ENCODE measurements around the gene IL1A. TPM values are rescaled to one million over a fixed set of nuclear protein-coding genes. Genes with fewer than 3 reads are reported as not detected.

Gene IL1A
- total RNA-seq, 2 experiments from 2014 or later = 0.17 to 0.21 TPM

- H3K36me3 Mint-ChIP-seq (ENCODE audit: low read depth) = peaks cover 7% of the 10 kb centered on the region
- H3K4me1 Mint-ChIP-seq = peaks cover 28% of the 10 kb centered on the region
- H3K27me3 Mint-ChIP-seq = no peaks in the 10 kb centered on the region
- ChIA-PET POLR2A (no interaction called here), CTCF (interaction anchor here (0.8 kb wide), 1 partner anchor 10 kb away, joined by 3 read pairs; no protein-coding TSS in a partner anchor)
- no peak for DNase-seq
- no peak overlapping the region for H3K4me3 Mint-ChIP-seq
- peak overlapping the region; percentile 33 for H3K27ac Mint-ChIP-seq
- H3K9me3 Mint-ChIP-seq = peaks cover 8% of the 10 kb centered on the region
These were observed 10.5 kb upstream of the IL1A start for GRCh38 chr2:112794841-112795240.

- Mint-ChIP-seq H3K36me3 (ENCODE audit: low read depth) (peaks cover 7% of the 10 kb centered on the region), H3K9me3 (peaks cover 5% of the 10 kb centered on the region), H3K4me3 (no peak overlapping the region), H3K4me1 (peaks cover 24% of the 10 kb centered on the region), H3K27ac (no peak overlapping the region), H3K27me3 (peaks cover 1% of the 10 kb centered on the region)
- POLR2A ChIA-PET = no interaction called here
- DNase-seq = peak; percentile 27
- CTCF ChIA-PET = interaction anchor here (1.1 kb wide), 1 partner anchor 9 kb away, joined by 4 read pairs; no protein-coding TSS in a partner anchor
These were observed 9.9 kb upstream of the IL1A start for GRCh38 chr2:112794131-112794733.

GRCh38 chr2:112793449-112793978, 9.2 kb upstream of the IL1A start:
- DNase-seq = no peak
- no peak overlapping the region for H3K4me3 Mint-ChIP-seq
- ChIA-PET POLR2A (no interaction called here), CTCF (interaction anchor here (1.1 kb wide), 1 partner anchor 10 kb away, joined by 4 read pairs; no protein-coding TSS in a partner anchor)
- H3K36me3 Mint-ChIP-seq (ENCODE audit: low read depth) = peaks cover 7% of the 10 kb centered on the region
- H3K9me3 Mint-ChIP-seq = peaks cover 5% of the 10 kb centered on the region
- peaks cover 4% of the 10 kb centered on the region for H3K27me3 Mint-ChIP-seq
- peak overlapping the region; percentile 48 for H3K27ac Mint-ChIP-seq
- peaks cover 19% of the 10 kb centered on the region for H3K4me1 Mint-ChIP-seq

GRCh38 chr2:112792419-112792818, 8.1 kb upstream of the IL1A start:
- peaks cover 7% of the 10 kb centered on the region for H3K36me3 Mint-ChIP-seq (ENCODE audit: low read depth)
- peaks cover 5% of the 10 kb centered on the region for H3K9me3 Mint-ChIP-seq
- H3K27me3 Mint-ChIP-seq = peaks cover 4% of the 10 kb centered on the region
- DNase-seq = no peak
- POLR2A ChIA-PET = no interaction called here
- H3K4me3 Mint-ChIP-seq = no peak overlapping the region
- CTCF ChIA-PET = no interaction called here
- no peak overlapping the region for H3K27ac Mint-ChIP-seq
- H3K4me1 Mint-ChIP-seq = peaks cover 19% of the 10 kb centered on the region

- DNase-seq = no peak
- Mint-ChIP-seq H3K4me1 (peaks cover 22% of the 10 kb centered on the region), H3K9me3 (peaks cover 4% of the 10 kb centered on the region), H3K27ac (no peak overlapping the region), H3K36me3 (ENCODE audit: low read depth) (peaks cover 7% of the 10 kb centered on the region), H3K27me3 (peaks cover 4% of the 10 kb centered on the region), H3K4me3 (no peak overlapping the region)
- CTCF ChIA-PET = interaction anchor here (0.6 to 0.7 kb wide), 3 partner anchors 19 to 43 kb away, joined by 3 to 4 read pairs (median 3); no protein-coding TSS in a partner anchor
- POLR2A ChIA-PET = no interaction called here
These were observed 7.5 kb upstream of the IL1A start for GRCh38 chr2:112791693-112792230.

- H3K9me3 Mint-ChIP-seq = peaks cover 3% of the 10 kb centered on the region
- CTCF ChIA-PET = no interaction called here
- no peak overlapping the region for H3K27ac Mint-ChIP-seq
- no peak for DNase-seq
- POLR2A ChIA-PET = no interaction called here
- H3K4me1 Mint-ChIP-seq = peaks cover 22% of the 10 kb centered on the region
- H3K36me3 Mint-ChIP-seq (ENCODE audit: low read depth) = peaks cover 7% of the 10 kb centered on the region
- peaks cover 4% of the 10 kb centered on the region for H3K27me3 Mint-ChIP-seq
- H3K4me3 Mint-ChIP-seq = no peak overlapping the region
These were observed 6.7 kb upstream of the IL1A start for GRCh38 chr2:112791019-112791418.

- no peak for DNase-seq
- Mint-ChIP-seq H3K27ac (no peak overlapping the region), H3K36me3 (ENCODE audit: low read depth) (peaks cover 7% of the 10 kb centered on the region), H3K27me3 (peaks cover 5% of the 10 kb centered on the region), H3K4me3 (no peak overlapping the region), H3K9me3 (peaks cover 3% of the 10 kb centered on the region), H3K4me1 (peaks cover 22% of the 10 kb centered on the region)
- CTCF ChIA-PET = interaction anchor here (0.6 to 0.7 kb wide), 3 partner anchors 12 to 120 kb away, joined by 3 to 4 read pairs (median 3); no protein-coding TSS in a partner anchor
- POLR2A ChIA-PET = no interaction called here
These were observed 6.0 kb upstream of the IL1A start for GRCh38 chr2:112790305-112790704.

- Mint-ChIP-seq H3K4me3 (no peak overlapping the region), H3K27me3 (peaks cover 5% of the 10 kb centered on the region), H3K27ac (no peak overlapping the region), H3K9me3 (peaks cover 3% of the 10 kb centered on the region), H3K4me1 (peaks cover 15% of the 10 kb centered on the region), H3K36me3 (ENCODE audit: low read depth) (peaks cover 7% of the 10 kb centered on the region)
- no peak for DNase-seq
- CTCF ChIA-PET = interaction anchor here (0.6 to 0.8 kb wide), 2 partner anchors 20 to 26 kb away, joined by 3 read pairs; no protein-coding TSS in a partner anchor
- POLR2A ChIA-PET = no interaction called here
These were observed 4.9 kb upstream of the IL1A start for GRCh38 chr2:112789186-112789585.

- no peak for DNase-seq
- H3K27me3 Mint-ChIP-seq = peaks cover 8% of the 10 kb centered on the region
- no peak overlapping the region for H3K4me3 Mint-ChIP-seq
- ChIA-PET CTCF (interaction anchor here (0.8 to 2.1 kb wide), 2 partner anchors 20 to 97 kb away, joined by 3 to 5 read pairs; no protein-coding TSS in a partner anchor), POLR2A (no interaction called here)
- peaks cover 3% of the 10 kb centered on the region for H3K9me3 Mint-ChIP-seq
- H3K27ac Mint-ChIP-seq = no peak overlapping the region
- H3K4me1 Mint-ChIP-seq = peaks cover 11% of the 10 kb centered on the region
- H3K36me3 Mint-ChIP-seq (ENCODE audit: low read depth) = peaks cover 7% of the 10 kb centered on the region
These were observed 4.4 kb upstream of the IL1A start for GRCh38 chr2:112788653-112789052.

GRCh38 chr2:112787729-112788393, 3.6 kb upstream of the IL1A start:
- CTCF ChIA-PET = interaction anchor here (2.1 kb wide), 1 partner anchor 97 kb away, joined by 5 read pairs; no protein-coding TSS in a partner anchor
- POLR2A ChIA-PET = no interaction called here
- DNase-seq = no peak
- H3K36me3 Mint-ChIP-seq (ENCODE audit: low read depth) = peaks cover 3% of the 10 kb centered on the region
- peaks cover 3% of the 10 kb centered on the region for H3K4me1 Mint-ChIP-seq
- no peak overlapping the region for H3K4me3 Mint-ChIP-seq
- no peak overlapping the region for H3K27ac Mint-ChIP-seq
- H3K27me3 Mint-ChIP-seq = peaks cover 11% of the 10 kb centered on the region
- H3K9me3 Mint-ChIP-seq = peaks cover 3% of the 10 kb centered on the region

- H3K4me1 Mint-ChIP-seq = peaks cover 3% of the 10 kb centered on the region
- H3K36me3 Mint-ChIP-seq (ENCODE audit: low read depth) = peaks cover 3% of the 10 kb centered on the region
- no peak overlapping the region for H3K4me3 Mint-ChIP-seq
- H3K9me3 Mint-ChIP-seq = peaks cover 3% of the 10 kb centered on the region
- POLR2A ChIA-PET = no interaction called here
- DNase-seq = no peak
- no peak overlapping the region for H3K27ac Mint-ChIP-seq
- CTCF ChIA-PET = interaction anchor here (2.1 kb wide), 1 partner anchor 98 kb away, joined by 5 read pairs; no protein-coding TSS in a partner anchor
- peaks cover 11% of the 10 kb centered on the region for H3K27me3 Mint-ChIP-seq
These were observed 3.0 kb upstream of the IL1A start for GRCh38 chr2:112787294-112787693.

GRCh38 chr2:112783187-112783714, 1.0 kb downstream of the IL1A start:
- CTCF ChIA-PET = no interaction called here
- H3K27me3 Mint-ChIP-seq = peaks cover 16% of the 10 kb centered on the region
- H3K36me3 Mint-ChIP-seq (ENCODE audit: low read depth) = no peaks in the 10 kb centered on the region
- no peak overlapping the region for H3K27ac Mint-ChIP-seq
- H3K9me3 Mint-ChIP-seq = no peaks in the 10 kb centered on the region
- H3K4me1 Mint-ChIP-seq = peaks cover 3% of the 10 kb centered on the region
- peak overlapping the region; percentile 2 for H3K4me3 Mint-ChIP-seq
- POLR2A ChIA-PET = interaction anchor here (0.7 kb wide), 1 partner anchor 710 kb away, joined by 3 read pairs; no protein-coding TSS in a partner anchor
- DNase-seq = no peak

Measured in activated CD4-positive, alpha-beta T cell treated with anti-CD3 and anti-CD28 coated beads, Interleukin-2, amount 10 ng/mL, durations not matched to agents 7 days and 5 days (primary cell).